Activated T-cell treated with anti-CD3 and anti-CD28 coated beads, Interleukin-2, amount 50 U/mL, for 1 hour (primary cell): Measurements from ENCODE around the gene COMTD1.
"Not testable (repeated sequence)": the region's sequence is repeated elsewhere in the genome, so short reads cannot be mapped to it uniquely, and the experiment has no call there.

ENCODE experiments used
- DNase-seq: peaks from one replicate; pipeline ENCODE4 v3.0.0-alpha.2; 2020

The COMTD1 gene

GRCh38 chr10:75244487-75245353, 9.0 kb upstream of the COMTD1 start:
- DNase-seq, result no peak

GRCh38 chr10:75243426-75243825, 7.7 kb upstream of the COMTD1 start:
- DNase-seq, result no peak

GRCh38 chr10:75240329-75241076, 4.7 kb upstream of the COMTD1 start:
- DNase-seq, result no peak

GRCh38 chr10:75239096-75239790, 3.5 kb upstream of the COMTD1 start:
- no peak for DNase-seq

GRCh38 chr10:75238182-75239095, 2.7 kb upstream of the COMTD1 start:
- DNase-seq, result no peak

GRCh38 chr10:75236178-75236825, 545 bp upstream of the COMTD1 start:
- no peak for DNase-seq

- no peak for DNase-seq
These were observed 928 bp downstream of the COMTD1 start for GRCh38 chr10:75234683-75235374.

GRCh38 chr10:75234017-75234682, 1.6 kb downstream of the COMTD1 start:
- peak; percentile 99 for DNase-seq

GRCh38 chr10:75233444-75234016, 2.2 kb downstream of the COMTD1 start:
- DNase-seq, result peak; percentile 35

- no peak for DNase-seq
These were observed 3.8 kb downstream of the COMTD1 start for GRCh38 chr10:75231672-75232581.

- peak; percentile 93 for DNase-seq
These were observed 5.1 kb downstream of the COMTD1 start for GRCh38 chr10:75230600-75231038.

- DNase-seq, result no peak
These were observed 5.8 kb downstream of the COMTD1 start for GRCh38 chr10:75229971-75230370.

GRCh38 chr10:75228834-75229233, 6.9 kb downstream of the COMTD1 start:
- DNase-seq, result no peak

- no peak for DNase-seq
These were observed 7.5 kb downstream of the COMTD1 start for GRCh38 chr10:75228278-75228677.

GRCh38 chr10:75226656-75227055, 9.1 kb downstream of the COMTD1 start:
- DNase-seq, result no peak

- no peak for DNase-seq
These were observed 9.7 kb downstream of the COMTD1 start for GRCh38 chr10:75226095-75226494.

- no peak for DNase-seq
These were observed 12.2 kb downstream of the COMTD1 start for GRCh38 chr10:75223507-75223906.

GRCh38 chr10:75221492-75221891, 14.3 kb downstream of the COMTD1 start:
- not testable (repeated sequence) for DNase-seq

GRCh38 chr10:75220274-75220673, 15.5 kb downstream of the COMTD1 start:
- DNase-seq, result no peak
